ENCODE measurements around the gene WWOX.

- TF ChIP-seq CTCF (IDR thresholded peaks at IDR 0.05; ENCODE audit: poor library complexity, severe bottlenecking) (no peak), RAD21 (conservative IDR thresholded peaks at IDR 0.05) (no peak), POLR2AphosphoS5 (IDR thresholded peaks at IDR 0.05) (no peak), EZH2 (IDR thresholded peaks at IDR 0.05; ENCODE audit: borderline replicate concordance, insufficient read depth, low read length, poor library complexity, severe bottlenecking) (no peak), MXI1 (conservative IDR thresholded peaks at IDR 0.05; ENCODE audit: poor library complexity, severe bottlenecking) (no peak)
Observed at GRCh38 chr16:78551487-78552085, 452.1 kb downstream of the WWOX start.

All from neural cell (in vitro differentiated cells).